Measurements from ENCODE around the gene MR1. TPM values are rescaled to one million over a fixed set of nuclear protein-coding genes. Genes with fewer than 3 reads are reported as not detected.
"Not testable (repeated sequence)": the region's sequence is repeated elsewhere in the genome, so short reads cannot be mapped to it uniquely, and the experiment has no call there.

The MR1 gene
- total RNA-seq, 1 experiment from 2014 or later = 10.0 TPM

GRCh38 chr1:181028196-181028595, 5.6 kb upstream of the MR1 start:
- no peak for DNase-seq (ENCODE audit: extremely low read depth, low read depth)

GRCh38 chr1:181028615-181029014, 5.2 kb upstream of the MR1 start:
- DNase-seq (ENCODE audit: extremely low read depth, low read depth) = no peak

- no peak for DNase-seq (ENCODE audit: extremely low read depth, low read depth)
These were observed 1.2 kb upstream of the MR1 start for GRCh38 chr1:181032535-181032934.

GRCh38 chr1:181033128-181033798, 520 bp upstream of the MR1 start:
- DNase-seq (ENCODE audit: extremely low read depth, low read depth) = peak; percentile 25

- DNase-seq (ENCODE audit: extremely low read depth, low read depth) = not testable (repeated sequence)
These were observed 1.4 kb downstream of the MR1 start for GRCh38 chr1:181035210-181035609.

DNA sequence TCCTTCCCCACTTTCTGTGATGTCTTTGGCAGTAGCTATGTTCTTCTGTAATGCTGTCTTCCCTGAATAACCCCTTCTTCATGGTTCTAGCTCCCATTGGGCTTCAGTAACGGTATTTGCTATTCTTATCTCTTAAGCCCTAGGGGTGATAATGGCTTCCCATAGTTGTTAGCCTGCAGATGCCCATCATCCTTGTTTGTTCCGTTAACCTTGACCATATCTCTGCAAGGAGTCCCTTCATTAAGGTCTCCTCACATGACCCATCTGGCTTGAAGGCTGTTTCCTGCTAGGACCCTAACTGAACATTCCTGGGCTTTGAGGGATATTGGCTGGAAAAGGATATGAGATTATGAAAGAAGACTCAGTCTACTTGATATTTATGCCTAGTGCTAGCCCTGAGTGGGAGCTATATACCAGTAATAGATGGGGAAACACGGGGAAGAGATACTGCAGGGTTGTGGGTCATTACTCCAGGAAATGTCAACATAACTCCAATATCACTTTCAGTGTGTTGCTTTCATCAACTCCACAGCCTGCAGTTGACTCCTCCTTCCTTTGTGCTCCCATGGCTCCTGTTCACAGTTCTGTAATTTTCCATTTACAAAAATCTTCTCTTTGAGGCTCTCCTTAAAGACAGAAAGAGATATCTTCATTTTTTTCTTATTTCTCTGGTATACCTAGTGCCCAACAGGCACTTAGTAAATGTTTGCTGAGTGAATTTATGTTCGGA, 2.5 kb downstream of the MR1 start:
- no peak for DNase-seq (ENCODE audit: extremely low read depth, low read depth)

- DNase-seq (ENCODE audit: extremely low read depth, low read depth) = no peak
These were observed 3.6 kb downstream of the MR1 start for GRCh38 chr1:181037386-181037785.

DNA sequence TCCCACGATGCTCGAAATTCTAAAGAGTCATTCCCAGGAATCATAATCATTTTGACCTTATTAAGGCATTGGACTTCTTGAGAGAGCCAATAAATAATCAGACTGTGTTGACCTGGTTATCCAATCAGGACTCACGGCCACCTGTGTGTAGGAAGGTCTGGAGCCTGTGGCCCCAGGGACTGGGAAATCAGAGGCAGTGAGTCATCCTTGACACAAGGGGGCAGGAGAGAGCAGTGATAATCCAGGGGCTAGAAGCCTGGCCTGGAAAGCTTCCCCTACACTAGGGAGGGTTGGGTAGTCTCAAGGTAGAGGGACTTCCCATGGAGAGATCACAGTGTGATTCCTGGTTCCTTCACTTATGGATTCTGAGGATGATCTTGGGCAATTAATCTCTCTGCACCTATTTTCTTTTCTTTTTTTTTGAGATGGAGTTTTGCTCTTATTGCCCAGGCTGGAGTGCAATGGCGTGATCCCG, 4.7 kb downstream of the MR1 start:
- peak; percentile 77 for DNase-seq (ENCODE audit: extremely low read depth, low read depth)

- no peak for DNase-seq (ENCODE audit: extremely low read depth, low read depth)
These were observed 6.6 kb downstream of the MR1 start for GRCh38 chr1:181040284-181040865.

GRCh38 chr1:181043025-181043888, 9.5 kb downstream of the MR1 start:
- peak; percentile 26 for DNase-seq (ENCODE audit: extremely low read depth, low read depth)

DNA sequence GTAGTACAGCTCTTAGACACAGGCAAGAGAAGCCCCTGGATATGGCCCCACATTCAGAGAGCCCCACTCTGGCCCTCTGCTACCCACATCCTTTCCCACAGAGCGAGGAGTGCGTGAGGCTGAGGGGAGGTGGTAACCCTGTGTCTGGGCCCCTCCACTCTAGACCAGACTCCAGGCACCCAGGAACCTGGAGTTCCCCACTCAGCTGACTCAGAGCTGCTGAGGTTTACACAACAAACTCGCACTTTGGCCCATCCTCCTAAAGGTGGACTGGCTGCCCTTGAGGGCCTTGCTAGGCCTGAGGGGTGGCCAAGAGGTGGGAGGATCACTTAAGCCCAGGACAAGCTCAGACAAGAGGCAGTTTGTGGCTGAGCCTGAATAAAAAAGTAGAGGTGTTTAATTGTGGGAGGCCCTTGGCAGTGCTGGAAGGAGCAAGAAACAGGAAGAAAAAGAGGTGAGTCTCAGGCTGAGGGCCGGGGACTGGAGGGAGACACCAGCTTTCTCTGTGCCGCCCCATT, 10.7 kb downstream of the MR1 start:
- no peak for DNase-seq (ENCODE audit: extremely low read depth, low read depth)

GRCh38 chr1:181045946-181046345, 12.2 kb downstream of the MR1 start:
- not testable (repeated sequence) for DNase-seq (ENCODE audit: extremely low read depth, low read depth)

- DNase-seq (ENCODE audit: extremely low read depth, low read depth) = no peak
These were observed 15.6 kb downstream of the MR1 start for GRCh38 chr1:181049378-181049777.

- DNase-seq (ENCODE audit: extremely low read depth, low read depth) = no peak
These were observed 17.1 kb downstream of the MR1 start for GRCh38 chr1:181050922-181051321.

DNA sequence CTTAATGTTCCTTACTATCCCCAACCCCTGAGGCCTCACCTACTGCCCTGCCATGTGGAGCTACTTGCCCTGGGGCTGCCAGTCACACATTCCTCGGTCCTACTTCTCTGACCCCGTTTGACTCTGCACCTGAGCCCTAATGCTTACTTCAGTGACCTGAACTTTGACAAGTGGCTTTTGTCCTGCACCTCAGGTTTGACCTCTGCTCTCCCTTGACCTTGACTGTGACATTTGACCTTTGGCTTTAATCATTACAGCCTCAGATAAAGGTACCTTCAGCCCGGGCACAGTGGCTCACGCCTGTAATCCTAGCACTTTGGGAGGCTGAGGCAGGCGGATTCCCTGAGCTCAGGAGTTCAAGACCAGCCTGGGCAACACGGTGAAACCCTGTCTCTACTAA, 22.8 kb downstream of the MR1 start:
- DNase-seq (ENCODE audit: extremely low read depth, low read depth) = no peak

GRCh38 chr1:181057079-181057478, 23.3 kb downstream of the MR1 start:
- no peak for DNase-seq (ENCODE audit: extremely low read depth, low read depth)

DNA sequence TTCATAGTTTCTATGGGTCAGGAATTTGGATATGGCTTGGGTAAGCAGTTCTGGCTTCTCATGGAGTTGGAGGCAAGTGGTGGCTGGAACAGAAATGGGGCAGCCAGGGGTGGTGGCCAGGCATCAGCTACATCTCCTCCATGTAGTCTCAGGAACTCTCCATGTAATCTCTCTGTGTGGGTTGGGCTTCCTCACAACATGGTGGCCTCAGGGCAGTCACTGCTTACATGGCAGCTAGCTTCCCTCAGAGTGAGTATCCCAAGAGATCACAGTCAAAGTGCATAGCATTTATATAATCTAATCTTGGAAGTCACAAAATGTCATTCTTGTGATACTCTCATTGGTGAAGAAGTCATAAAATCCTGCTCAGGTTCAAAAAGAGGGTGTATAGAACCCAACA, 25.7 kb downstream of the MR1 start:
- no peak for DNase-seq (ENCODE audit: extremely low read depth, low read depth)

GRCh38 chr1:181060066-181060465, 26.3 kb downstream of the MR1 start:
- DNase-seq (ENCODE audit: extremely low read depth, low read depth) = no peak

DNA sequence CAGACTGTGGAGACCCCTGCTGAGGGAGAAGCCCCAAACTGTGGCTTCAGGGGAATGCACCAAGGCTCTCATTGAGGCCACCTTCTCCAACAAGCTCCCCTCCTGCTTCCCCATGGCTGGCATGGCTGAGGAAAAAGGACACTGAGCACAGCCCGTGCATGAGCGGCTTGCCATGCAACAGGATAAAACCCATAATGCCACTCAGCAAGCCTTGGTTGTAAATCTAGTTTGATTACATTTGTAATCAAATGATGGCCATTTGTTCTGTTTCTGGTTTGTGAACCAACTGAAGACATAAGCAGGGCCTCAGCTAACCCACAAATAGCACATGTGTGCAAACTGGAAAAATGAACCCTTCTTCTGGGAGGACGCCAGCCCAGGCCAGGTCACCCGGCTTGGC, 27.2 kb downstream of the MR1 start:
- not testable (repeated sequence) for DNase-seq (ENCODE audit: extremely low read depth, low read depth)

GRCh38 chr1:181061487-181061886, 27.7 kb downstream of the MR1 start:
- no peak for DNase-seq (ENCODE audit: extremely low read depth, low read depth)
